Sigmoid colon (tissue), 7 donors: ENCODE results near the gene TES. TPM values are rescaled to one million over a fixed set of nuclear protein-coding genes. Genes with fewer than 3 reads are reported as not detected.
A peak's percentile ranks its signal among the peaks of the same experiment; 100 is the strongest.

Experiments used
- DNase-seq: peaks from one replicate; pipeline ENCODE4 v3.0.0-alpha.2; 2019
- H3K27ac ChIP-seq, 4 donors: fragments of 200-600 bp; sonication (generic); one replicate each; pipeline ENCODE4 v1.5.1; 2016 to 2019; ENCODE audit warnings: mild to moderate bottlenecking in 1 of 4
- H3K27me3 ChIP-seq, 3 donors: fragments of 200-600 bp; sonication (generic); one replicate each; pipeline ENCODE4 v1.5.1; 2019; ENCODE audit warnings: mild to moderate bottlenecking in 1 of 3
- H3K36me3 ChIP-seq, 4 donors: fragments of 200-600 bp; sonication (generic); one replicate each; pipeline ENCODE4 v1.5.1; 2016 to 2019
- H3K4me1 ChIP-seq, 4 donors: fragments of 200-600 bp; sonication (generic); one replicate each; pipeline ENCODE4 v1.5.1; 2017 to 2019
- H3K4me3 ChIP-seq, 4 donors: fragments of 200-600 bp; sonication (generic); one replicate each; pipeline ENCODE4 v1.5.1; 2017 to 2019; ENCODE audit warnings: mild to moderate bottlenecking in 2 of 4, moderate library complexity in 1 of 4
- H3K9me3 ChIP-seq, 4 donors: fragments of 200-600 bp in 3 of 4; sonication (generic) in 3 of 4; one replicate each; pipeline versions ENCODE4 v1.5.1 to v1.6.1; 2013 to 2019
- CTCF ChIP-seq, 4 experiments: fragments of 450-650 bp in 3 of 4; fragments of 200-600 bp in 1 of 4; IDR thresholded peaks; one replicate each; pipeline ENCODE4 v1.5.1; 2016 to 2019; ENCODE audit warnings: antibody characterized with exemption in 4 of 4, mild to moderate bottlenecking in 3 of 4, moderate library complexity in 2 of 4
- EP300 ChIP-seq, 4 donors: sonication (generic); formaldehyde crosslinking; IDR thresholded peaks; one replicate each; pipeline ENCODE4 v1.6.1; 2017; ENCODE audit warnings: antibody characterized with exemption in 4 of 4
- POLR2A ChIP-seq, 2 donors: fragments of 450-650 bp; IDR thresholded peaks; one replicate each; pipeline ENCODE4 v1.6.1; 2016; ENCODE audit warnings: antibody characterized with exemption in 2 of 2, mild to moderate bottlenecking in 2 of 2, moderate library complexity in 2 of 2
- POLR2AphosphoS5 ChIP-seq, 4 donors: sonication (generic); formaldehyde crosslinking; IDR thresholded peaks; one replicate each; pipeline ENCODE4 v1.6.1; 2017; ENCODE audit warnings: antibody characterized with exemption in 4 of 4
- WGBS, 2 donors: extraction: QIAGEN DNeasy Blood & Tissue Kit; methylation state at CpG; one replicate each; pipeline ENCODE4 v1.1.7; 2013; 5-methylcytosine and 5-hydroxymethylcytosine counted together
- intact Hi-C: fragments of 100-400 bp; cut with DNase I; formaldehyde crosslinking; loops from one replicate; pipeline ENCODE4 v1.15.1; 2023
- polyA plus RNA-seq, 3 donors: library from polyadenylated mRNA; stranded (reverse); fragments of 200-250 nt; gene quantifications; one replicate each; pipeline ENCODE4 v1.2.3, GENCODE V29; 2013
- total RNA-seq, 4 donors: library from RNA; depleted of rRNA; stranded (reverse); fragments of >200 nt; gene quantifications; one replicate each; pipeline ENCODE4 v1.1.0, GENCODE V29; 2016
- donor health status: healthy with polysubstance abuse.
- donor health status: Bipolar disorder and iron deficiency.
- donor health status: healthy.

TES gene
- total and polyA plus RNA-seq, 7 donors, result 53.5 to 514 (median 289) TPM

GRCh38 chr7:116232920-116233319 lies 22.6 kb downstream of the TES start:
- 83 to 93% methylated on average over 1 of the region's 1 CpG for WGBS, 2 donors
- peaks cover 0 to 98% (median 77%) of the 10 kb centered on the region in 4 donors for H3K4me1 ChIP-seq
- no peak overlapping the region for H3K4me3 ChIP-seq
- H3K36me3 ChIP-seq, result peaks cover 0 to 4% (median 0%) of the 10 kb centered on the region in 4 donors
- H3K27ac ChIP-seq, result peak overlapping the region; percentile 77 to 97 (median 94)
- DNase-seq, result no peak
- TF ChIP-seq CTCF (IDR thresholded peaks at IDR 0.05) (no peak), POLR2AphosphoS5 (IDR thresholded peaks at IDR 0.05) (no peak), POLR2A (IDR thresholded peaks at IDR 0.05) (no peak), EP300 (IDR thresholded peaks at IDR 0.05) (no peak)
- intact Hi-C loops, result loop anchor here (10.0 kb wide), 1 partner anchor 632 kb away; the partner anchor contains the start of gene CAPZA2
- H3K27me3 ChIP-seq, result no peaks in the 10 kb centered on the region
- no peaks in the 10 kb centered on the region for H3K9me3 ChIP-seq

GRCh38 chr7:116234517-116235200 lies 24.3 kb downstream of the TES start:
- WGBS, 2 donors, result 84 to 90% methylated on average over 9 of the region's 9 CpGs
- Histone ChIP-seq H3K4me3 (peak overlapping the region in 2 of 4 donors; percentile 37 to 43), H3K27me3 (no peaks in the 10 kb centered on the region), H3K4me1 (peaks cover 0 to 96% (median 69%) of the 10 kb centered on the region in 4 donors), H3K9me3 (no peaks in the 10 kb centered on the region), H3K27ac (peak overlapping the region in 3 of 4 donors; percentile 93 to 97 (median 96)), H3K36me3 (peaks cover 0 to 4% (median 0%) of the 10 kb centered on the region in 4 donors)
- intact Hi-C loops, result loop anchor here (2.0 to 10.0 kb wide), 2 partner anchors 24 to 630 kb away; partner anchors contain the start of genes CAPZA2 and TES
- DNase-seq, result no peak
- no peak for TF ChIP-seq CTCF (IDR thresholded peaks at IDR 0.05)
- TF ChIP-seq POLR2A (IDR thresholded peaks at IDR 0.05), result no peak
- TF ChIP-seq EP300 (IDR thresholded peaks at IDR 0.05), result no peak
- no peak for TF ChIP-seq POLR2AphosphoS5 (IDR thresholded peaks at IDR 0.05)

- Histone ChIP-seq H3K36me3 (peaks cover 0 to 4% (median 0%) of the 10 kb centered on the region in 4 donors), H3K9me3 (no peaks in the 10 kb centered on the region), H3K27me3 (no peaks in the 10 kb centered on the region), H3K27ac (peak overlapping the region in 3 of 4 donors; percentile 93 to 97 (median 96)), H3K4me1 (peaks cover 0 to 96% (median 69%) of the 10 kb centered on the region in 4 donors), H3K4me3 (peak overlapping the region in 3 of 4 donors; percentile 37 to 43 (median 41))
- no peak for DNase-seq
- intact Hi-C loops, result loop anchor here (2.0 to 10.0 kb wide), 2 partner anchors 25 to 629 kb away; partner anchors contain the start of genes CAPZA2 and TES
- no peak for TF ChIP-seq POLR2AphosphoS5 (IDR thresholded peaks at IDR 0.05)
- TF ChIP-seq EP300 (IDR thresholded peaks at IDR 0.05), result no peak
- TF ChIP-seq CTCF (IDR thresholded peaks at IDR 0.05), result no peak
- no peak for TF ChIP-seq POLR2A (IDR thresholded peaks at IDR 0.05)
Measured at GRCh38 chr7:116235380-116235779, 25.0 kb downstream of the TES start.

GRCh38 chr7:116236020-116236630 lies 25.8 kb downstream of the TES start:
- Histone ChIP-seq H3K27ac (peak overlapping the region in 3 of 4 donors; percentile 93 to 97 (median 96)), H3K36me3 (peaks cover 0 to 4% (median 0%) of the 10 kb centered on the region in 4 donors), H3K27me3 (no peaks in the 10 kb centered on the region), H3K4me1 (peaks cover 0 to 96% (median 68%) of the 10 kb centered on the region in 4 donors), H3K4me3 (peak overlapping the region; percentile 6 to 43 (median 39)), H3K9me3 (no peaks in the 10 kb centered on the region)
- intact Hi-C loops, result loop anchor here (10.0 kb wide), 1 partner anchor 629 kb away; the partner anchor contains the start of gene CAPZA2
- TF ChIP-seq CTCF (IDR thresholded peaks at IDR 0.05) (peak; percentile 46 to 67 (median 64)), POLR2AphosphoS5 (IDR thresholded peaks at IDR 0.05) (no peak)
- no peak for DNase-seq
- WGBS, 2 donors, result 32 to 48% methylated on average over 2 of the region's 2 CpGs
